GM18499 (cell line): ENCODE data around the gene TCL1B.
"Not testable (repeated sequence)": the region's sequence is repeated elsewhere in the genome, so short reads cannot be mapped to it uniquely, and the experiment has no call there.

ENCODE experiments used
- ATAC-seq: cut with Tn5 transposase; IDR thresholded peaks from one replicate; pipeline ENCODE4 v1.9.1; 2021; ENCODE audit warnings: moderate number of reproducible peaks; ENCODE audit not compliant: insufficient read depth, unreplicated experiment

Gene TCL1B

DNA sequence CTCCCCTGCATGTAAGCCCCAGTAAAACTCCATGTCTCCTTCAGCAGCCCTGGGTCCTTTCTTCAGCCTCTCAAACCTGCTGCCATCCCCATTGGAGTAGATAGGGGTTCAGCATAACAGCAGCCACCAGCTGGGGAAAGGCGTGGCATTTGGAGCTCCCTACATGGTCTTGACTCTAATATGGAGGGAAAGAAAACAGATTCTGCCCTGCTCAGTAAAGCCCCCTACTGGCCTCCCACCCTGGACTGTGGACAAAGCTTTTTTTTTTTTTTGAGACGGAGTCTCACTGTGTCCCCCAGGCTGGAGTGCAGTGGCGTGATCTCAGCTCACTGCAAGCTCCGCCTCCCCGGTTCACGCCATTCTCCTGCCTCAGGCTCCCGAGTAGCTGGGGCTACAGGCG, 20.7 kb upstream of the TCL1B start:
- ATAC-seq = not testable (repeated sequence)

DNA sequence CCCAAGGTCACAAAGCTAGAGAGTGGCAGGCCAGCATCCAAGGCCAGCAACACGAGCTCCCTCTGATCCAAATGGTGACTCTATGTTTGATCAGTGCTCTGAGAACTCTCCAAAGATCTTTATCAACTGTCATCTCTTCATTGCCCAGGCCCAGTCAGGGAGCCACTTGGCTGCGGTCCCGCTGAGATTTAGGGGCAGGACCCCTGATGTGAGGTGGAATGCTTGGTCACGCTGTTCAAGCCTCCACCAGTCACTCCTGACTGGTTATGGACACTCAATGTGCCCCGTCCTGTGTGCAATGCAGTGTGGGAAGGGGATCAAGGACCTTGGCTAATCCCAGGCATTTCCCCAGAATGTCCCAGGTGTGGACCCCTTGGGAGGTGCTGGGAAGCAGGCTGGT, 19.8 kb upstream of the TCL1B start:
- ATAC-seq = no peak

DNA sequence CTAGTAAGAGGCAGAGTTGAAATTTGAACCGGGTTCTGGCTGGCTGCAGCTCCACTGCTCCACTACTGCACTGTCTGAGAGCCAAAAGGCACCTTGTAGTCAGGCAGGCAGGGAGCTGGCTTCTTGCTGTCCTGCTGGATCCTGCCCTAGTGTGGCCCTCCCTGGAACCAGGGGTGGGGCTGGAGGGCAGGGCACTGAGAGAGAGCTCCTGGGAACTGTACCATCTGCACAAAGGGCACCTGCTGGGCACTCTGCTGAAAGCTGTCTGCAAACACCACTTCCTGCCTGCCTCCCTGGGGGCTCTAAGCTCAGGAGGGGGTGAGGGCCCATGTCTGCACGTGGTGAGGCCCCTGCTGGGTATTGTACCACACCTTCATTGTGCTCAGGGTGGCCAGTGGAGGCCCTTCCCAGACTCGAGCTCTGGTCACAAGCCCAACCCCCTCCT, 19.0 kb upstream of the TCL1B start:
- ATAC-seq = no peak

GRCh38 chr14:95668235-95668772, 17.9 kb upstream of the TCL1B start:
- no peak for ATAC-seq

DNA sequence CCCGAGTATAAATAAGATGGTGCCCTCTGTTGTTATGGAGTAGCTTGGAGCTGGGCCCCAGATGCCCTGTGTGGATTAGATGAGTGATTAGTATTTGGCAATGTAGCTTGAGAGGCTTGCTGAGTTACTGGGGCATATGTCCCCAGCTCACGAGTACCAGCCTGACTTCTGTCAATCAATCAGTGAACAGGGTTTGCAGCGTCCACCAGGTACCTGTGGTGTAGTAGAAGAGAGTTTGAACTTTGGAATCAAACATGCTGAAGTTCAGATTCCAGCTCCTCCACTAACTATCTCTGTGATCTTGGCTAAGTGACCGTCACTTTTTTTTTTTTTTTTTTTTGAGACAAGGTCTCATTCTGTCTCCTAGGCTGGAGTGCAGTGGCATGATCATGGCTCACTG, 11.6 kb upstream of the TCL1B start:
- ATAC-seq = no peak

- ATAC-seq = no peak
Observed at GRCh38 chr14:95675486-95675885, 10.7 kb upstream of the TCL1B start.

GRCh38 chr14:95677179-95677835, 8.9 kb upstream of the TCL1B start:
- ATAC-seq = no peak

DNA sequence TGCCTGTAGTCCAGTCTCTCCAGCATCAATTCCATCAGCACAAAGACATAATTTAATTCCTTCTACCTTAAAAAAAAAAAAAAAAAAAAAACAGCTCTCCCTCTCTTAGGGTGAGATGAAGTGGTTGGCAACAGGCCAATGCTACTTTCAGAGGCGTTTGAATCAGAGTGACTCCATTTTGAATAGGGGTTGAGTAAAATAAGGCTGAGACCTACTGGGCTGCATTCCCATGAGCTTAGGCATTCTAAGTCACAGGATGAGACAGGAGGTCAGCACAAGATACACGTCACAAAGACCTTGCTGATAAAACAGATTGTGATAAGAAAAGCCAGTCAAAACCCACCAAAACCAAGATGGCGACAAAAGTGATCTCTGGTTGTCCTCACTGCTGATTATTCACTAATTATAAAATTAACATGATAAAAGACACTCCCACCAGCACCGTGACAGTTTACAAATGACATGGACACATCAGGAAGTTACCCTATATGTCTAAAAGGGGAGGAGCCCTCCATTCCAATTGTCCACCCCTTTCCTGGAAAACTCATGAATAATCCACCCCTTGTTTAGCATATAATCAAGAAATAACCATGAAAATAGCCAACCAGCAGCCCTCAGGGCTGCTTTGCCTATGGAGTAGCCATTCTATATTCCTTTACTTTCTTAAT, 6.9 kb upstream of the TCL1B start:
- no peak for ATAC-seq

- no peak for ATAC-seq
Observed at GRCh38 chr14:95679998-95680735, 6.1 kb upstream of the TCL1B start.

- no peak for ATAC-seq
Observed at GRCh38 chr14:95681153-95681552, 5.1 kb upstream of the TCL1B start.

GRCh38 chr14:95683793-95684192, 2.4 kb upstream of the TCL1B start:
- no peak for ATAC-seq

- no peak for ATAC-seq
Observed at GRCh38 chr14:95686935-95687334, 709 bp downstream of the TCL1B start.

DNA sequence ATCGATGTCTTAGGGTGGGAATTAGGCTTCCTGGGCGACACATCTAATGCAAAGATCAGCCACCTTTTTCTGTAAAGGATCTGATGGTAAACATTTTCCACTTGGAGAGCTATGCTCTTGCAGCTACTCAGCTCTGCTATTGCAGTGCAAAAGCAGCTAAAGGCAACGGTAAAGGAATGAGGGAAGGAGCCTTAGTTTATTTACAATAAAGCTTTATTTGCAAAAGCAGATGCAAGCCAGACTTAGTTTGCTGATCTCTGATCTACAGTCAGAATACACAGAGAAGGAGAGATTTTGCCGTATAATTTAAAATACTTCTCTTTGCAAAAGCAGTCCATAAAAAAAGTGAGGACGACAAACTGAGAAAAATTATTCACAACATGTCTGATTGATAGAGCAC, 3.2 kb downstream of the TCL1B start:
- no peak for ATAC-seq

DNA sequence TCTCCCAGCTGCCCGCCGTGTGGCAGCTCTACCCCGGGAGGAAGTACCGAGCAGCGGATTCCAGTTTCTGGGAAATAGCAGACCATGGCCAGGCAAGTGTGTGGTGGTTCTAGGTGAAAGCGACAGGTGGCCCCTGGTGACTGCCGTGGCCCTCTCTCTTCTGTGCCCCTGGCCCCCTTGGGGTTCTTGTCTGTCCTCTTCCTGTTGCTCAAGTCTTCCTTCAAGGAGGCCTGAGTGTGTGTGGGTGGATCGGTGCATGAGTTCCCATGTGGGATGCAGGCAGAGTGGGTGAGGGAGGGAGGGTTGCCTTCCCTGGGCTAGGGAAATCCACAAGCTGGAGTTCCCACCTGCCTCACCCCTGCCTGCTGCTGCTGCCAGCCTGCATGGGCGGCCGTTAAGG, 4.6 kb downstream of the TCL1B start:
- no peak for ATAC-seq

DNA sequence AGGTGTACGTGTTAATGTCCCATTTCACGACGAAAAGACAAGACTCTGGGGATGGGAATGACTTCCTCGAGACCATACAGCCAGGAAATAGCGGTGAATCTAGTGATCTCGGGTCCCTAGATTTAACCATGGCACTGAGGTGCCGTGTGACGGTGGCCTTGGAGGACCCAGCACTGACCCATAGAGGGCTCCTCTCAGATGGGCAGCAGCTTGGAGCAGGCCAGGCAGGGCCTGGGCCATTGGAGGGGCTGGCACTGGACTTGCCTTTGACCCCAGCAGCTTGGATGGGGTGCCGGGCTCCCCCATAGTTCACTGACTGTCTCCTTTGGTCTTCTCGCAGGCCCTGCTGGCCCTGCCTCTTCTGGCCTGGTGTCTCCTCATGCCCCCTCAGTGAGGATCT, 5.4 kb downstream of the TCL1B start:
- no peak for ATAC-seq

DNA sequence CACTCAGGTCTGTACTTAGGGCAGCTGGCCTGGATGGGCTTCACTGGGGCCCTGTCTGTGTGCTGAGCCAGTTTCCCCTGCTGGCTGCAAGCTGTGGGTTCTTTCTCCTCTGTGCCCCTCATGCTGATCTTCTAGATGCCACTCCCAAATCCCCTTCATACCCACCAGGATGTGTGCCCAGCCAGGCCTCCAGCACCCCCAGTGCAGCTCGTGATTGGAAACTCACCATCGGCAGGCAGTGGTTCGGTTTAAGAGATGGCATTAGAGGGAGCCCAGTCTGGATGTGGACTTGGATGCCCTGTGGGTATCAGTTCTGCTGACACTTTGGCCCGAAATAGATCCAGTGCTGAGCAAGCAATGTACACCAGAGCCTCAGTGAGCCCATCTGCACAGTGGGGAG, 5.9 kb downstream of the TCL1B start:
- ATAC-seq = no peak

- no peak for ATAC-seq
Observed at GRCh38 chr14:95695051-95695450, 8.8 kb downstream of the TCL1B start.

GRCh38 chr14:95695913-95696312, 9.7 kb downstream of the TCL1B start:
- no peak for ATAC-seq

GRCh38 chr14:95696741-95697140, 10.5 kb downstream of the TCL1B start:
- no peak for ATAC-seq

- no peak for ATAC-seq
Observed at GRCh38 chr14:95697764-95698163, 11.5 kb downstream of the TCL1B start.

DNA sequence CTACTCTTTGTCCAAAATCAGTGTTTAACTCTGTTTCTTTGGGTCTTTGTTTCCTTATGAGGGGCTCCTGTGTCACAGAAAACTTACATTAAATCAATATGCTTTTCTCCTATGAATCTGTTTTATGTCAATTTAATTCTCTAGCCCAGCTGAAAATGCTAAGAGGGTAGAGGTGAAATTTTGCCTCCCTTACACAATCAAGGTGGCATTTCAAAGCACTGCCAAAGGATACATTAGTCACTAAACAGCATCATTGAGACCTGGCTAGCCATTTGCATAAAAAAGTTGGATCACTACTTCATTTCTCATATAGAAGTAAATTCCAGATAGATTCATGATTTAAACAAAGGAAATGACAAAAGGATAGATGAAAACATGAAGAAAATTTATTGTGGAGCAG, 12.1 kb downstream of the TCL1B start:
- ATAC-seq = no peak
